K562 (cell line): ENCODE measurements around the gene DMXL1. TPM values are rescaled to one million over a fixed set of nuclear protein-coding genes. Genes with fewer than 3 reads are reported as not detected.

ENCODE experiments used
- BRF1 ChIP-seq: IDR thresholded peaks from 3 replicates; pipeline ENCODE4 v1.6.1; 2011; ENCODE audit warnings: borderline replicate concordance, mild to moderate bottlenecking; ENCODE audit not compliant: insufficient read length; ENCODE audit errors: extremely low read depth
- CREB3 ChIP-seq: fragments of 450-650 bp; conservative IDR thresholded peaks from 2 replicates; pipeline ENCODE4 v1.6.1; 2016; ENCODE audit warnings: missing genetic modification characterization, low read depth, mild to moderate bottlenecking, missing compliant biosample characterization, moderate library complexity
- DNMT1 ChIP-seq: fragments of 450-650 bp; IDR thresholded peaks from 2 replicates; pipeline ENCODE4 v1.6.1; 2016; ENCODE audit warnings: antibody characterized with exemption, mild to moderate bottlenecking
- ELK3 ChIP-seq: fragments of 450-650 bp; formaldehyde crosslinking; IDR thresholded peaks from 2 replicates; pipeline ENCODE4 v1.4.0; 2020; ENCODE audit warnings: mild to moderate bottlenecking
- HMG20B ChIP-seq: fragments of 250-450 bp; sonication (Bioruptor Pico); IDR thresholded peaks from 2 replicates; pipeline ENCODE4 v1.5.0; 2021; ENCODE audit warnings: mild to moderate bottlenecking
- KAT7 ChIP-seq: sonication (generic); formaldehyde crosslinking; IDR thresholded peaks from 2 replicates; pipeline ENCODE4 v1.8.0; 2022; ENCODE audit warnings: missing genetic modification reagents, mild to moderate bottlenecking, borderline replicate concordance
- KLF1 ChIP-seq: fragments of 450-650 bp; IDR thresholded peaks from 2 replicates; pipeline ENCODE4 v1.6.1; 2016; ENCODE audit warnings: missing genetic modification characterization, missing compliant biosample characterization
- KLF16 ChIP-seq: IDR thresholded peaks from 2 replicates; pipeline ENCODE4 v1.6.1; 2016; ENCODE audit warnings: antibody characterized with exemption
- MCM5 ChIP-seq: fragments of 450-650 bp; IDR thresholded peaks from 2 replicates; pipeline ENCODE4 v1.6.1; 2016; ENCODE audit warnings: low read depth
- MGA ChIP-seq: fragments of 450-650 bp; IDR thresholded peaks from 2 replicates; pipeline ENCODE4 v1.6.1; 2016; ENCODE audit warnings: mild to moderate bottlenecking, moderate library complexity
- SRSF3 ChIP-seq: fragments of 200-400 bp; formaldehyde crosslinking; IDR thresholded peaks from 2 replicates; pipeline ENCODE4 v1.6.1; 2016; ENCODE audit warnings: mild to moderate bottlenecking, low read length, moderate library complexity; ENCODE audit not compliant: insufficient read depth
- ZNF197 ChIP-seq: fragments of 200-800 bp; sonication (Bioruptor generic); IDR thresholded peaks from 2 replicates; pipeline ENCODE4 v1.6.1; 2016; ENCODE audit warnings: low read depth, missing genetic modification characterization, missing compliant biosample characterization
- ZNF561 ChIP-seq: fragments of 450-650 bp; formaldehyde crosslinking; conservative IDR thresholded peaks from 2 replicates; pipeline ENCODE4 v1.4.0; 2020; ENCODE audit warnings: mild to moderate bottlenecking, moderate library complexity
- ZNF780A ChIP-seq: fragments of 250-450 bp; sonication (Bioruptor Pico); IDR thresholded peaks from 2 replicates; pipeline ENCODE4 v1.5.0; 2021; ENCODE audit warnings: mild to moderate bottlenecking
- ZSCAN29 ChIP-seq: fragments of 450-650 bp; IDR thresholded peaks from 2 replicates; pipeline ENCODE4 v1.6.1; 2017
- polyA plus RNA-seq, 8 experiments: library from polyadenylated mRNA; depleted of rRNA in 4 of 8; stranded (reverse) in 5 of 8; unstranded in 3 of 8; fragments of >200 nt; fragmentation: Nextera tagmentation in 2 of 8; fragmentation: Illumina TruSeq in 1 of 8; extraction: Ambion mirVana in 2 of 8; extraction: Trizol in 1 of 8; gene quantifications; 2 replicates each; pipeline versions ENCODE4 v1.2.1 to v1.2.3, GENCODE V29; 2011 to 2014; ENCODE audit warnings: inconsistent platforms in 1 of 8, missing spikeins in 1 of 8
- total RNA-seq, 7 experiments: library from RNA; depleted of rRNA in 6 of 7; stranded (reverse); fragments of >200 nt in 6 of 7; fragmentation: Illumina TruSeq in 2 of 7; extraction: Trizol in 2 of 7; gene quantifications; 2 replicates each; pipeline versions ENCODE4 v1.2.1 to v1.2.3, GENCODE V29; 2011 to 2021; ENCODE audit warnings: low replicate concordance in 1 of 7

Gene DMXL1
- total and polyA plus RNA-seq, 9 of the 15 experiments (the other 6 are each of a cell fraction or from before 2014, with no cell fraction given) = 8.3 to 40.3 (median 30.6) TPM

GRCh38 chr5:119059740-119060255 is 11.1 kb upstream of the DMXL1 start (continued):
- TF ChIP-seq MGA = no peak
- no peak for TF ChIP-seq SRSF3
- no peak for TF ChIP-seq ZNF197 (CRISPR knock-in tag)
- no peak for TF ChIP-seq HMG20B (CRISPR knock-in tag)
- TF ChIP-seq BRF1 = no peak
- TF ChIP-seq ZNF780A (CRISPR knock-in tag) = no peak
- TF ChIP-seq KLF1 = no peak
- TF ChIP-seq ELK3 (CRISPR knock-in tag) = no peak
- TF ChIP-seq KLF16 = no peak; the same call in 1 of the 2 replicates
- TF ChIP-seq KAT7 (CRISPR knock-in tag) = peak; percentile 33; the same call in 1 of the 2 replicates
- TF ChIP-seq ZSCAN29 = no peak
- TF ChIP-seq ZNF561 (CRISPR knock-in tag) = no peak
- no peak for TF ChIP-seq DNMT1
- no peak for TF ChIP-seq CREB3 (tag)
- no peak for TF ChIP-seq MCM5
